Embryonic facial prominence (tissue), 1 donor: ENCODE data around the gene PRDM2.
"Not testable (repeated sequence)": the region's sequence is repeated elsewhere in the genome, so short reads cannot be mapped to it uniquely, and the experiment has no call there.

Experiments
- DNase-seq: peaks from one replicate; pipeline ENCODE4 v3.0.0-alpha.2; 2016; ENCODE audit errors: extremely low spot score

PRDM2 gene, protein sequence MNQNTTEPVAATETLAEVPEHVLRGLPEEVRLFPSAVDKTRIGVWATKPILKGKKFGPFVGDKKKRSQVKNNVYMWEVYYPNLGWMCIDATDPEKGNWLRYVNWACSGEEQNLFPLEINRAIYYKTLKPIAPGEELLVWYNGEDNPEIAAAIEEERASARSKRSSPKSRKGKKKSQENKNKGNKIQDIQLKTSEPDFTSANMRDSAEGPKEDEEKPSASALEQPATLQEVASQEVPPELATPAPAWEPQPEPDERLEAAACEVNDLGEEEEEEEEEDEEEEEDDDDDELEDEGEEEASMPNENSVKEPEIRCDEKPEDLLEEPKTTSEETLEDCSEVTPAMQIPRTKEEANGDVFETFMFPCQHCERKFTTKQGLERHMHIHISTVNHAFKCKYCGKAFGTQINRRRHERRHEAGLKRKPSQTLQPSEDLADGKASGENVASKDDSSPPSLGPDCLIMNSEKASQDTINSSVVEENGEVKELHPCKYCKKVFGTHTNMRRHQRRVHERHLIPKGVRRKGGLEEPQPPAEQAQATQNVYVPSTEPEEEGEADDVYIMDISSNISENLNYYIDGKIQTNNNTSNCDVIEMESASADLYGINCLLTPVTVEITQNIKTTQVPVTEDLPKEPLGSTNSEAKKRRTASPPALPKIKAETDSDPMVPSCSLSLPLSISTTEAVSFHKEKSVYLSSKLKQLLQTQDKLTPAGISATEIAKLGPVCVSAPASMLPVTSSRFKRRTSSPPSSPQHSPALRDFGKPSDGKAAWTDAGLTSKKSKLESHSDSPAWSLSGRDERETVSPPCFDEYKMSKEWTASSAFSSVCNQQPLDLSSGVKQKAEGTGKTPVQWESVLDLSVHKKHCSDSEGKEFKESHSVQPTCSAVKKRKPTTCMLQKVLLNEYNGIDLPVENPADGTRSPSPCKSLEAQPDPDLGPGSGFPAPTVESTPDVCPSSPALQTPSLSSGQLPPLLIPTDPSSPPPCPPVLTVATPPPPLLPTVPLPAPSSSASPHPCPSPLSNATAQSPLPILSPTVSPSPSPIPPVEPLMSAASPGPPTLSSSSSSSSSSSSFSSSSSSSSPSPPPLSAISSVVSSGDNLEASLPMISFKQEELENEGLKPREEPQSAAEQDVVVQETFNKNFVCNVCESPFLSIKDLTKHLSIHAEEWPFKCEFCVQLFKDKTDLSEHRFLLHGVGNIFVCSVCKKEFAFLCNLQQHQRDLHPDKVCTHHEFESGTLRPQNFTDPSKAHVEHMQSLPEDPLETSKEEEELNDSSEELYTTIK (N-terminal part only)

DNA sequence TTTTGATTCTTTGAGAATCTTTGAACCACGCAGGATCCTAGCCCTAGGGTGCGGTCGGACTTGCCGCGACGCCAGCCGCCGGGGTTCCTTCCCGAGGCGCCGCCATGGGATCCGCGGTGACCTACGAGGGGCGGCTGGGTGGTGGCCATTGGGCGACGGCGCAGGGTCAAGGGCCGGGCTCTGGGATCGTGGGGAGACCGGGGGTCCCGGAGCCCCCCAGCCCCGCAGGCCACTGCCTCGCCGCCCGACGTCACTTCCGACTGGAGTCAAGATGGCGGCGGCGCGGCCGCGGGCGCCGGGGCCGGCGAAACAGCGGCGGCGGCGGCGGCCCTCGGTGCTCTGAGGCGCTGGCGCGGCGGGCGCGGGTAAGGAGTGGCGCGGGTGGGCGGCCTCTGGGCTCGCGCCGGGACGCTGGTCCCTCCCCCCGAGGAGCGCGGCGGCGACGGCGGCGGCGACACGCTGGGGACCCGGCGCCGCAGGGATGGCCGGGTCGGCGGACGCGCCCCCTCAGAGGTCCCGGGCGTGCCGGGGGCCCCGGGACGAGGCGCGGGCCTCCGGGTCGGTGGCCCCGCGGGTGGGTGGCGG is at the start of gene PRDM2:
PRDM2 (plus strand) TSS at position 253 of the 585 bp plus-strand sequence. CDS start 15,418 bp downstream, outside the sequence.
- DNase-seq = no peak

DNA sequence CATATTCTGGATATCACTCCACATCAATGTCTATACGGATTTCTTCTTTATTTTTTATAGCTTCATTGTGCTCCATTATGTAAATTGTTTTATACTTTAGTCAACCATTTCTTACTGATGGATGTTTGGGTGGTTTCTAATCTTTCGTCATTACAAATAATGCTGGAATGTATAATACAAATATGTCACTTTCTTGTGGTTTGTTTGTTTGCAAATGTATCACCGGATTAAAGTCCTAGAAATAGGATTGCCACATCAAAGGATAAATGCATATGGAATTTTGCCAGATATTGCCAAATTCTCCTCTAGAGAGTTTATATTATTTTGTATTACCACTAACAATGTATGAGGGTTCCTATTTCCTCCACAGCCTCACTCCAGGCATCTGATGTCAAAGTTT is 48.7 kb upstream of the PRDM2 start:
- no peak for DNase-seq

GRCh38 chr1:13652238-13652637 is 47.8 kb upstream of the PRDM2 start:
- DNase-seq = no peak

DNA sequence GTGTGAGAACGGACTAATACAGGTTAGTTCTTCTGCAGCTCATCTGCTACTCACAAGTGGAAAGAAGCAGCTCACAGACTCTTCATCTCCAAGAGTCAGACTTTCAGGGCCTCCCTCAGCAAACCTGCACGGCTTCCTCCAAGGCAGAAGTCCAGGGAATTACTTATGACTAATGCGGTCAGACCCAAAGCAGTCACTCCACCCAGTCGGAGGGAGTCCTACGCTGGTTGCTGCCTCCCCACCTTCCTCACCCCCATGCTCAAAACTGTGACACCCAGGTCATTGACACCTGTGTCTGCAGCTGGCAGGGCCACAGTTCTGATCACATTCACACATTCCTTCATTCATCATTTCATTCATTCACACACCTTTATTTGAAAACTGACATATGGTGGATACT is 38.4 kb upstream of the PRDM2 start:
- DNase-seq = no peak

DNA sequence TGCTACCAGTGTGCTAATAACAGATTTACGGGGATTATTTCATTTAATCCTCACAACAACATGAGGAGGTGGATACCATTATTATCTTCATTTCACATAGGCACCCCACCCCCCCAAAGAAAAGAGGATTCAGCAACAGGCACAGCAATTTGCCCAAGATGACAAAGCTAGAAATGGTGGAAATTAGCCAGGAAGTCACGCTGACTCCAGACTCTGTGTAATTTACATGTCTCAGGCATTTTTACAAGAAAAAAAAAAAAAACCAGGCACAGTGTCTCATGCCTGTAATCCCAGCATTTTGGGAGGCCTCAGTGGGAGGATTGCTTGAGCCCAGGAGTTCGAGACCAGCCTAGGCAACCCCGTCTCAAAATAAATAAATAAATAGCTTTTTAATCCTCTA is 37.5 kb upstream of the PRDM2 start:
- no peak for DNase-seq

- no peak for DNase-seq
Observed at GRCh38 chr1:13663969-13664368, 36.0 kb upstream of the PRDM2 start.

DNA sequence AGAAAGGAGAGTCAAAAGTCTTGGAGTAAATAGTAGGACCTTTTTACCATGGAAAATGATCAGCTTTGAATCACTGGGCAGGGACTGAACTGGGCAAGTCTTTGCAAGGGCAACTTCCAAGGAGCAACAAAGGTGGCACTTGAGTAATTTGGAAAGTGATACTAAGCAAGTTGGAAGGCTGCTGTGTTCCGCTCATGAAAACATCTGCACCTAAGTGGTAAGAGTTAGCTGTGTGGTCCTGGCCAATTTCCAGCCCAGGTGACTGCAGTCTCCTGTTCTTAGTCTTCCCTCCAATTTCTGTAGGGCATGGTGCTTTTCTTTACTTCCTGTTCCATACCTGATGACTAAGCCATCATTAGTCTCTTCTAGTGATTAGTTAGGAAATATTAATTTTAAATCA is 35.5 kb upstream of the PRDM2 start:
- DNase-seq = no peak

DNA sequence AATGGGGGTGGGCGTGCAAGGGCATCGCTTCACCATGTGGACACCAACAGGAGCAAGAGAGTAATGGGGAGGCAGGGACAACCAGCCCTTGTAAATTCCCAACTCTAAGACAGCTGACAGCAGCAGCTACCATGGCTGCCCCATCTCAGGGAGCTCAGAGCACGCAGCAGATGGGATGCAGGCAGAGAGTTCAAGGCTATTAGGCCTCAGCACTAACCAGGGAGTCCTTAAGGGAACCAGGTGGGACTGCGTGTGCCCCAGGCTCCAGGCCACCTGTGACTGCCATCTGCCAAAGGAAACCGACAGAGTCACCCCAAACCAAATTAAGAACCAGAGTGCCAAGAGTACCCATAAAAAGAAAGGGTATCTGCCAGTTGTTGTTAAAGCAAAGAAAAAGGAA is 33.7 kb upstream of the PRDM2 start:
- no peak for DNase-seq

- no peak for DNase-seq
Observed at GRCh38 chr1:13667691-13668090, 32.3 kb upstream of the PRDM2 start.

- no peak for DNase-seq
Observed at GRCh38 chr1:13674377-13674776, 25.6 kb upstream of the PRDM2 start.

- DNase-seq = no peak
Observed at GRCh38 chr1:13675151-13675651, 24.8 kb upstream of the PRDM2 start.

DNA sequence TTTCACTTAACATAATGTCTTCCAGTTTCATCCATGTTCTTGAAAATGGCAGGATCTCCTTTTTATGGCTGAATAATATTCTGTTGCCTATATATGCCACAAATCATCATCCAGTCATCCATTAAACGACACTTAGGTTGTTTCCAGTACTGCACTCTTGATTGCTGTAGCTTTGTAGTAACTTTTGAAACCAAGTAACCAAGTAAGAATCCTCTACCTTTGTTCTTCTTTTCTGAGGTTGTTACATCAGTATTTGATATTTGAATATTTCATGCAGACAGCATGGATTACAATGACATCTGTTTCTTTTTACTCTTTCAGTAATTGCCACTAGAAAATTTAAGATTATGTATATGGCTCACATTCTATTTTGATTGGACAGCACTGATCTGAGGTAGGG is 22.1 kb upstream of the PRDM2 start:
- DNase-seq = no peak

GRCh38 chr1:13679651-13680050 is 20.3 kb upstream of the PRDM2 start:
- DNase-seq = no peak

GRCh38 chr1:13680609-13681008 is 19.4 kb upstream of the PRDM2 start:
- DNase-seq = not testable (repeated sequence)

- no peak for DNase-seq
Observed at GRCh38 chr1:13681921-13682320, 18.1 kb upstream of the PRDM2 start.

DNA sequence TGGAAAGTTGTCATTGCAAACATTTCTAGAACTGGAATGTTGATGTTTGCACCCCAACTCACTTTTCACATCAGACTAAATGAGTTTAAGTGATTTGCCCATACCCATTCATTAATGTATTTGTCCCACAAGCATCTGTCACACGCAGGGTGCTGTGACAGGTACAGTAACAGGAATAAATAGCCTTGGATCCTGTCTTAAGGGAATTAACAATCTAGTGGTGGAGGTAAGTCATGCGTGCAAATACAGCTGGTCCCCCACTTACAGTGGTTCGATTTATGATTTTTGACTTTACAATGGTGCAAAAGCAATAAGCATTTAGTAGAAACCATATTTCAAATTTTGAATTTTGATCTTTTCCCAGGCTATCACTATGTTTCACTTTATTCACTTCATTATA is 17.5 kb upstream of the PRDM2 start:
- no peak for DNase-seq

- DNase-seq = no peak
Observed at GRCh38 chr1:13683206-13683605, 16.8 kb upstream of the PRDM2 start.

GRCh38 chr1:13687151-13687715 is 12.8 kb upstream of the PRDM2 start:
- no peak for DNase-seq

GRCh38 chr1:13693094-13693493 is 6.9 kb upstream of the PRDM2 start:
- not testable (repeated sequence) for DNase-seq

GRCh38 chr1:13694886-13695684 is 4.9 kb upstream of the PRDM2 start:
- DNase-seq = no peak
